ENCODE data around the gene ADGRL2. TPM values are rescaled to one million over a fixed set of nuclear protein-coding genes. Genes with fewer than 3 reads are reported as not detected.

Gene ADGRL2
- polyA plus RNA-seq, 1 donor from 2014 or later, result 190 TPM

DNA sequence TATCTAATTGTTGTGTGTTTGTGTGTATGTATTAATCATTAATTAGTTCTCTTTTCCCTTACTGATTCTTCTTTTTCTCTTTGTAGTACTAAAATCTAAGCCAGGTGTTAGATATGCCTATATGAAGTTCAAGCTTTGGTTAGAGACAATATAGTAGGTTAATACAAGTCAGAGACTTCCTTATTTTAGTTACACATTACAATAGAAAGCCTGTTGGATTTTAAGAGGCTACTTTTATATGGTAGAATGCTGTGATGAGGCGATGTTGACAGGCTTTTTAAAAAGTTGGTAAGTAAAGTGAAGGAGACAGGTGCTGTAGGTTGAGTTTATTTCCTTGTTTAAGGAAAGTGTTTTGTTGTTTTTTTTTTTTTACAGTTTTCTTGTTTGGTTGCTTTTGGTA, 45.9 kb downstream of the ADGRL2 start:
- H2AFZ ChIP-seq (ENCODE audit: low read depth, low read length), result no peak overlapping the region
- no peak overlapping the region for H3K4me3 ChIP-seq (ENCODE audit: low read length)
- H3K36me3 ChIP-seq (ENCODE audit: insufficient read depth, low read length), result no peaks in the 10 kb centered on the region
- H3F3A ChIP-seq (ENCODE audit: insufficient read depth, low read length, poor library complexity, severe bottlenecking), result no peaks in the 10 kb centered on the region
- H3K4me2 ChIP-seq (ENCODE audit: low read length), result no peak overlapping the region
- TF ChIP-seq RAD21 (conservative IDR thresholded peaks at IDR 0.05) (no peak), EP300 (conservative IDR thresholded peaks at IDR 0.05; ENCODE audit: poor library complexity, severe bottlenecking) (no peak), TAF1 (IDR thresholded peaks at IDR 0.05; ENCODE audit: low read depth) (no peak), POLR2AphosphoS5 (IDR thresholded peaks at IDR 0.05) (no peak), MXI1 (conservative IDR thresholded peaks at IDR 0.05; ENCODE audit: poor library complexity, severe bottlenecking) (no peak), EZH2 (IDR thresholded peaks at IDR 0.05; ENCODE audit: borderline replicate concordance, insufficient read depth, low read length, poor library complexity, severe bottlenecking) (no peak), SMC3 (conservative IDR thresholded peaks at IDR 0.05; ENCODE audit: poor library complexity) (no peak)
- TF ChIP-seq, protein P1, sequence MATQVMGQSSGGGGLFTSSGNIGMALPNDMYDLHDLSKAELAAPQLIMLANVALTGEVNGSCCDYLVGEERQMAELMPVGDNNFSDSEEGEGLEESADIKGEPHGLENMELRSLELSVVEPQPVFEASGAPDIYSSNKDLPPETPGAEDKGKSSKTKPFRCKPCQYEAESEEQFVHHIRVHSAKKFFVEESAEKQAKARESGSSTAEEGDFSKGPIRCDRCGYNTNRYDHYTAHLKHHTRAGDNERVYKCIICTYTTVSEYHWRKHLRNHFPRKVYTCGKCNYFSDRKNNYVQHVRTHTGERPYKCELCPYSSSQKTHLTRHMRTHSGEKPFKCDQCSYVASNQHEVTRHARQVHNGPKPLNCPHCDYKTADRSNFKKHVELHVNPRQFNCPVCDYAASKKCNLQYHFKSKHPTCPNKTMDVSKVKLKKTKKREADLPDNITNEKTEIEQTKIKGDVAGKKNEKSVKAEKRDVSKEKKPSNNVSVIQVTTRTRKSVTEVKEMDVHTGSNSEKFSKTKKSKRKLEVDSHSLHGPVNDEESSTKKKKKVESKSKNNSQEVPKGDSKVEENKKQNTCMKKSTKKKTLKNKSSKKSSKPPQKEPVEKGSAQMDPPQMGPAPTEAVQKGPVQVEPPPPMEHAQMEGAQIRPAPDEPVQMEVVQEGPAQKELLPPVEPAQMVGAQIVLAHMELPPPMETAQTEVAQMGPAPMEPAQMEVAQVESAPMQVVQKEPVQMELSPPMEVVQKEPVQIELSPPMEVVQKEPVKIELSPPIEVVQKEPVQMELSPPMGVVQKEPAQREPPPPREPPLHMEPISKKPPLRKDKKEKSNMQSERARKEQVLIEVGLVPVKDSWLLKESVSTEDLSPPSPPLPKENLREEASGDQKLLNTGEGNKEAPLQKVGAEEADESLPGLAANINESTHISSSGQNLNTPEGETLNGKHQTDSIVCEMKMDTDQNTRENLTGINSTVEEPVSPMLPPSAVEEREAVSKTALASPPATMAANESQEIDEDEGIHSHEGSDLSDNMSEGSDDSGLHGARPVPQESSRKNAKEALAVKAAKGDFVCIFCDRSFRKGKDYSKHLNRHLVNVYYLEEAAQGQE (IDR thresholded peaks at IDR 0.05; ENCODE audit: borderline replicate concordance), result no peak
- TF ChIP-seq, protein P2, sequence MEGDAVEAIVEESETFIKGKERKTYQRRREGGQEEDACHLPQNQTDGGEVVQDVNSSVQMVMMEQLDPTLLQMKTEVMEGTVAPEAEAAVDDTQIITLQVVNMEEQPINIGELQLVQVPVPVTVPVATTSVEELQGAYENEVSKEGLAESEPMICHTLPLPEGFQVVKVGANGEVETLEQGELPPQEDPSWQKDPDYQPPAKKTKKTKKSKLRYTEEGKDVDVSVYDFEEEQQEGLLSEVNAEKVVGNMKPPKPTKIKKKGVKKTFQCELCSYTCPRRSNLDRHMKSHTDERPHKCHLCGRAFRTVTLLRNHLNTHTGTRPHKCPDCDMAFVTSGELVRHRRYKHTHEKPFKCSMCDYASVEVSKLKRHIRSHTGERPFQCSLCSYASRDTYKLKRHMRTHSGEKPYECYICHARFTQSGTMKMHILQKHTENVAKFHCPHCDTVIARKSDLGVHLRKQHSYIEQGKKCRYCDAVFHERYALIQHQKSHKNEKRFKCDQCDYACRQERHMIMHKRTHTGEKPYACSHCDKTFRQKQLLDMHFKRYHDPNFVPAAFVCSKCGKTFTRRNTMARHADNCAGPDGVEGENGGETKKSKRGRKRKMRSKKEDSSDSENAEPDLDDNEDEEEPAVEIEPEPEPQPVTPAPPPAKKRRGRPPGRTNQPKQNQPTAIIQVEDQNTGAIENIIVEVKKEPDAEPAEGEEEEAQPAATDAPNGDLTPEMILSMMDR (IDR thresholded peaks at IDR 0.05; ENCODE audit: poor library complexity, severe bottlenecking), result no peak
- no peaks in the 10 kb centered on the region for H3K9me3 ChIP-seq (ENCODE audit: low read length)
- H3K27ac ChIP-seq (ENCODE audit: low read length), result no peak overlapping the region
- H3K9ac ChIP-seq (ENCODE audit: low read length), result no peak overlapping the region
- H4K20me1 ChIP-seq (ENCODE audit: insufficient read depth), result no peaks in the 10 kb centered on the region
- no peaks in the 10 kb centered on the region for H3K9me2 ChIP-seq (ENCODE audit: insufficient read depth, low read length)
- peaks cover 70% of the 10 kb centered on the region for H3K79me2 ChIP-seq (replicated peaks; ENCODE audit: insufficient read depth, low read length)
- H3K27me3 ChIP-seq (ENCODE audit: insufficient read depth, low read depth, low read length), result no peaks in the 10 kb centered on the region

DNA sequence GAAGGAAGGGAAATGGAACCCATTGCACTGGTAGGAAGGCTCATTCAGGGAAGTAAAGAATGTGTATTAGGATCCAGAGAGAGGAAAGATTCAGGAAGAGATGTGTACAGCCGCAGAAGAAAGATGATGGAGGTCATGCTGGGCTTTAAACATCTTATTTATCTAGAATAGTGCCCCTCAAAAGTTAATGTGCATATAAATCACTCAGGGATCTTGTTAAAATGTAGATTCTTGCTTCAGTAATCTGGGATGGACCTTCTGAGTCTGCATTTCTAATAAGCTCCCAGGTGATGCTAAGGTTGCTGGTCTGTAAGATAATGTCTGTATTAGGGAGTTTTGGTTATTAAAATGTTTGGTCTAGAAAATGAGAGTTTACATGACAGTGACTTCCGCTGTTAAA, 46.3 kb downstream of the ADGRL2 start:
- Histone ChIP-seq H3K9me2 (ENCODE audit: insufficient read depth, low read length) (no peaks in the 10 kb centered on the region), H3K36me3 (ENCODE audit: insufficient read depth, low read length) (no peaks in the 10 kb centered on the region), H3F3A (ENCODE audit: insufficient read depth, low read length, poor library complexity, severe bottlenecking) (no peaks in the 10 kb centered on the region), H2AFZ (ENCODE audit: low read depth, low read length) (no peak overlapping the region), H3K9me3 (ENCODE audit: low read length) (no peaks in the 10 kb centered on the region), H3K79me2 (replicated peaks; ENCODE audit: insufficient read depth, low read length) (peaks cover 73% of the 10 kb centered on the region), H3K4me2 (ENCODE audit: low read length) (no peak overlapping the region), H3K4me3 (ENCODE audit: low read length) (no peak overlapping the region), H4K20me1 (ENCODE audit: insufficient read depth) (no peaks in the 10 kb centered on the region), H3K27ac (ENCODE audit: low read length) (no peak overlapping the region), H3K27me3 (ENCODE audit: insufficient read depth, low read depth, low read length) (no peaks in the 10 kb centered on the region), H3K9ac (ENCODE audit: low read length) (no peak overlapping the region)
- TF ChIP-seq, protein P2 (IDR thresholded peaks at IDR 0.05; ENCODE audit: poor library complexity, severe bottlenecking), result no peak
- TF ChIP-seq RAD21 (conservative IDR thresholded peaks at IDR 0.05) (no peak), MXI1 (conservative IDR thresholded peaks at IDR 0.05; ENCODE audit: poor library complexity, severe bottlenecking) (no peak), POLR2AphosphoS5 (IDR thresholded peaks at IDR 0.05) (no peak), TAF1 (IDR thresholded peaks at IDR 0.05; ENCODE audit: low read depth) (no peak), EP300 (conservative IDR thresholded peaks at IDR 0.05; ENCODE audit: poor library complexity, severe bottlenecking) (no peak), SMC3 (conservative IDR thresholded peaks at IDR 0.05; ENCODE audit: poor library complexity) (no peak), EZH2 (IDR thresholded peaks at IDR 0.05; ENCODE audit: borderline replicate concordance, insufficient read depth, low read length, poor library complexity, severe bottlenecking) (no peak)
- TF ChIP-seq, protein P1 (IDR thresholded peaks at IDR 0.05; ENCODE audit: borderline replicate concordance), result no peak

Measured in neural cell (in vitro differentiated cells).